ENCODE data around the gene KCNA4. TPM values are rescaled to one million over a fixed set of nuclear protein-coding genes. Genes with fewer than 3 reads are reported as not detected.

Gene KCNA4
- total RNA-seq, 1 experiment from 2014 or later = not detected

GRCh38 chr11:30018495-30018894, 1.7 kb upstream of the KCNA4 start:
- H3K36me3 ChIP-seq (ENCODE audit: insufficient read depth, low read length, poor library complexity, severe bottlenecking) = no peaks in the 10 kb centered on the region
- no peak overlapping the region for H3K4me3 ChIP-seq (ENCODE audit: low read depth, low read length, poor library complexity, severe bottlenecking)
- no peak for DNase-seq (ENCODE audit: low spot score)
- no peak overlapping the region for H3K27ac ChIP-seq (ENCODE audit: low read depth, low read length, poor library complexity, severe bottlenecking)
- no peaks in the 10 kb centered on the region for H3K9me3 ChIP-seq (ENCODE audit: low read depth, low read length, poor library complexity, severe bottlenecking)
- peaks cover 57% of the 10 kb centered on the region for H3K27me3 ChIP-seq (replicated peaks; ENCODE audit: insufficient read depth, low read depth, low read length, poor library complexity)
- no peak for TF ChIP-seq CTCF (conservative IDR thresholded peaks at IDR 0.05; ENCODE audit: low read depth, low read length)
- no peak for TF ChIP-seq EZH2 (IDR thresholded peaks at IDR 0.05; ENCODE audit: borderline replicate concordance, low read depth, low read length, poor library complexity, severe bottlenecking)
- intact Hi-C loops (cut with micrococcal nuclease; ENCODE audit: unreplicated experiment) = no loop called here
- ChIA-PET CTCF (no interaction called here), POLR2A (ENCODE audit: low non-redundant PET) (no interaction called here)
- no TSS peak for BruUV-seq (replicated peaks)
- H3K4me1 ChIP-seq (ENCODE audit: insufficient read depth, low read length, poor library complexity, severe bottlenecking) = no peaks in the 10 kb centered on the region

GRCh38 chr11:30017445-30017895, 640 bp upstream of the KCNA4 start:
- Histone ChIP-seq H3K9me3 (ENCODE audit: low read depth, low read length, poor library complexity, severe bottlenecking) (no peaks in the 10 kb centered on the region), H3K36me3 (ENCODE audit: insufficient read depth, low read length, poor library complexity, severe bottlenecking) (no peaks in the 10 kb centered on the region), H3K27ac (ENCODE audit: low read depth, low read length, poor library complexity, severe bottlenecking) (no peak overlapping the region), H3K27me3 (replicated peaks; ENCODE audit: insufficient read depth, low read depth, low read length, poor library complexity) (peaks cover 66% of the 10 kb centered on the region), H3K4me1 (ENCODE audit: insufficient read depth, low read length, poor library complexity, severe bottlenecking) (no peaks in the 10 kb centered on the region), H3K4me3 (ENCODE audit: low read depth, low read length, poor library complexity, severe bottlenecking) (no peak overlapping the region)
- intact Hi-C loops (cut with micrococcal nuclease; ENCODE audit: unreplicated experiment) = no loop called here
- CTCF ChIA-PET = no interaction called here
- TF ChIP-seq CTCF (conservative IDR thresholded peaks at IDR 0.05; ENCODE audit: low read depth, low read length) = no peak
- TF ChIP-seq EZH2 (IDR thresholded peaks at IDR 0.05; ENCODE audit: borderline replicate concordance, low read depth, low read length, poor library complexity, severe bottlenecking) = no peak
- POLR2A ChIA-PET (ENCODE audit: low non-redundant PET) = no interaction called here
- DNase-seq (ENCODE audit: low spot score) = no peak
- BruUV-seq (replicated peaks) = no TSS peak

- ChIA-PET POLR2A (ENCODE audit: low non-redundant PET) (no interaction called here), CTCF (no interaction called here)
- no peaks in the 10 kb centered on the region for H3K9me3 ChIP-seq (ENCODE audit: low read depth, low read length, poor library complexity, severe bottlenecking)
- TF ChIP-seq EZH2 (IDR thresholded peaks at IDR 0.05; ENCODE audit: borderline replicate concordance, low read depth, low read length, poor library complexity, severe bottlenecking) (no peak), CTCF (conservative IDR thresholded peaks at IDR 0.05; ENCODE audit: low read depth, low read length) (no peak)
- no TSS peak for BruUV-seq (replicated peaks)
- no peaks in the 10 kb centered on the region for H3K36me3 ChIP-seq (ENCODE audit: insufficient read depth, low read length, poor library complexity, severe bottlenecking)
- DNase-seq (ENCODE audit: low spot score) = no peak
- H3K4me3 ChIP-seq (ENCODE audit: low read depth, low read length, poor library complexity, severe bottlenecking) = no peak overlapping the region
- H3K27me3 ChIP-seq (replicated peaks; ENCODE audit: insufficient read depth, low read depth, low read length, poor library complexity) = peaks cover 67% of the 10 kb centered on the region
- H3K4me1 ChIP-seq (ENCODE audit: insufficient read depth, low read length, poor library complexity, severe bottlenecking) = no peaks in the 10 kb centered on the region
- intact Hi-C loops (cut with micrococcal nuclease; ENCODE audit: unreplicated experiment) = no loop called here
- H3K27ac ChIP-seq (ENCODE audit: low read depth, low read length, poor library complexity, severe bottlenecking) = no peak overlapping the region
Measured at GRCh38 chr11:30015725-30016412, 961 bp downstream of the KCNA4 start.

Data from A673 (cell line).